ENCODE measurements around the gene MRPL14.

Gene MRPL14

GRCh38 chr6:44078219-44078826, 48.9 kb downstream of the MRPL14 start:
- no peak for DNase-seq

GRCh38 chr6:44077214-44077946, 49.9 kb downstream of the MRPL14 start:
- DNase-seq: no peak

- no peak for DNase-seq
Measured at GRCh38 chr6:44076356-44077213, 50.7 kb downstream of the MRPL14 start.

GRCh38 chr6:44075647-44076355, 51.5 kb downstream of the MRPL14 start:
- DNase-seq: no peak

GRCh38 chr6:44074813-44075646, 52.2 kb downstream of the MRPL14 start:
- no peak for DNase-seq

- DNase-seq: no peak
Measured at GRCh38 chr6:44074439-44074812, 52.8 kb downstream of the MRPL14 start.

GRCh38 chr6:44073612-44074438, 53.4 kb downstream of the MRPL14 start:
- no peak for DNase-seq

GRCh38 chr6:44072959-44073611, 54.2 kb downstream of the MRPL14 start:
- DNase-seq: no peak

- no peak for DNase-seq
Measured at GRCh38 chr6:44072452-44072958, 54.7 kb downstream of the MRPL14 start.

- DNase-seq: no peak
Measured at GRCh38 chr6:44071670-44072451, 55.4 kb downstream of the MRPL14 start.

GRCh38 chr6:44068607-44069296, 58.5 kb downstream of the MRPL14 start:
- no peak for DNase-seq

GRCh38 chr6:44067173-44068139, 59.8 kb downstream of the MRPL14 start:
- DNase-seq: no peak

- DNase-seq: no peak
Measured at GRCh38 chr6:44066394-44067172, 60.7 kb downstream of the MRPL14 start.

- DNase-seq: no peak
Measured at GRCh38 chr6:44065443-44066140, 61.7 kb downstream of the MRPL14 start.

- DNase-seq: no peak
Measured at GRCh38 chr6:44064948-44065272, 62.3 kb downstream of the MRPL14 start.
